ENCODE results near the gene DHDH.
A peak's percentile ranks its signal among the peaks of the same experiment; 100 is the strongest.

Gene DHDH

DNA sequence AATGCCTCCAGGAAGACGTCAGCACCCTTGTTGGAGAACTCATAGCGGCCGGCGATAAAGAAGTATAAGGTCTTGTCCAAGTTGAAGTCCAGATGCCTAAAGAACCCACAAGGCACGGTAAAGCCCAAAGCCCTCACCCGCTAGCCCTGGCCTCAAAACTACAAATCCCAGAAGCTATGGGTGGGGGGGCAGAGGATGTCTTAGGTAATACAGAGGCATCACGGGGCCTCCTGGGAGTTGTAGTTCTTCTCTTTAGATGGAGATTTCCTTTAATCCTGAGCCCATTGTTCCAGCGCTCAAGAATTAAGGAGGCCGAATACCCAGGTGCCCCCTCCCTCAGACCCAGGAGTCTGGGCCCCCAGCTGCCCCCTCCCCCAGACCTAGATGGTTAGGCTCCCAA, 48.8 kb downstream of the DHDH start:
- Histone ChIP-seq H3K27me3 (ENCODE audit: control insufficient read depth, insufficient read depth, low read length) (no peaks in the 10 kb centered on the region), H3K27ac (ENCODE audit: low read length) (no peak overlapping the region)
- no CpG with 5 or more reads among the region's 9 CpGs for WGBS (ENCODE audit: insufficient coverage, insufficient read length)

DNA sequence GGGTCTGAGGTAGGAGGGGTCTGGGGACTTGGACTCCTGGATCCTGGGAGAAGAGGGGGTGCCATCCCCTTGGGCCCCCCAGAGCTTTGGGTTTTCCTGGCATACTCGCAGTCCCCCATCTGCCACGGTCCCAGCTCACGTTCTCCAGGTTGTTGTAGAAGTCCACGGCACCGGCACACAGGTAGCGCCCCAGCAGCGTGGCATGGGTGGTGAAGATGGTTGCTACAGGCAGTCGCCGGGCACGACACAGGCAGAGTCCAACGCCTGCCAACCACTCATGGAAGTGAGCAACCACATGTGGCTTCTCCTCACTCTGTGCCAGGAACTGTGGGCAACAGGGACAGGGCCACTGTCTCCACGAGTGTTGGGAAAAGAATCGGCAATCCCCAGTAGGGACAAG, 52.2 kb downstream of the DHDH start:
- H3K27ac ChIP-seq (ENCODE audit: low read length): no peak overlapping the region

More for the DNA sequence above, 48.8 kb downstream of the DHDH start:
- DNase-seq (ENCODE audit: low read depth, low spot score): no peak
- peaks cover 12% of the 10 kb centered on the region for H3K36me3 ChIP-seq (ENCODE audit: control insufficient read depth, insufficient read depth, low read length)
- H3K4me3 ChIP-seq (ENCODE audit: low read length): no peak overlapping the region
- no peaks in the 10 kb centered on the region for H3K4me1 ChIP-seq (ENCODE audit: control insufficient read depth, insufficient read depth, low read length)
- H3K9me3 ChIP-seq (ENCODE audit: control insufficient read depth, insufficient read depth, low read length): no peaks in the 10 kb centered on the region

DNA sequence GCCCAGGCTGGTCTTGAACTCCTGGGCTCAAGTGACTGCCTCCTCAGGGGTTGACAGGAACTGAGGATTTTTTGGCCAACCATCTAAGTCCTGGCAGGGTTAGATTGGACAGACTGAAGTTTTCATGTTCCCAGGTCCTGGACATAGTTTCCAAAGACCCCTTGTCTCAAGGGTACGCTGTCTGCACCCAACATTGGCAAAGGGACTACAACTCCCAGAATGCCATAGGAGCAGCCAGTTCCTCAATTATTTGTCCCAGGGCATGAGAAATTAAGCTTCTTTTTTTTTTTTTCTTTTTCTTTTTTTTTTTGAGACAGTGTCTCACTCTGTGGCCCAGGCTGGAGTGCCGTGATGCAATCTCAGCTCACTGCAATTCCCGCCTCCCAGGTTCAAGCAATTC, 52.7 kb downstream of the DHDH start:
- WGBS (ENCODE audit: insufficient coverage, insufficient read length): no CpG with 5 or more reads among the region's 3 CpGs
- H3K4me3 ChIP-seq (ENCODE audit: low read length): no peak overlapping the region
- no peak overlapping the region for H3K27ac ChIP-seq (ENCODE audit: low read length)
- H3K9me3 ChIP-seq (ENCODE audit: control insufficient read depth, insufficient read depth, low read length): no peaks in the 10 kb centered on the region
- H3K27me3 ChIP-seq (ENCODE audit: control insufficient read depth, insufficient read depth, low read length): no peaks in the 10 kb centered on the region
- DNase-seq (ENCODE audit: low read depth, low spot score): no peak
- no peaks in the 10 kb centered on the region for H3K4me1 ChIP-seq (ENCODE audit: control insufficient read depth, insufficient read depth, low read length)
- peaks cover 12% of the 10 kb centered on the region for H3K36me3 ChIP-seq (ENCODE audit: control insufficient read depth, insufficient read depth, low read length)

More for the DNA sequence above, 52.2 kb downstream of the DHDH start:
- no peaks in the 10 kb centered on the region for H3K9me3 ChIP-seq (ENCODE audit: control insufficient read depth, insufficient read depth, low read length)
- whole genome bisulfite sequencing (ENCODE audit: insufficient coverage, insufficient read length): no CpG with 5 or more reads among the region's 13 CpGs
- no peaks in the 10 kb centered on the region for H3K4me1 ChIP-seq (ENCODE audit: control insufficient read depth, insufficient read depth, low read length)
- H3K36me3 ChIP-seq (ENCODE audit: control insufficient read depth, insufficient read depth, low read length): peaks cover 12% of the 10 kb centered on the region
- no peak for DNase-seq (ENCODE audit: low read depth, low spot score)
- no peaks in the 10 kb centered on the region for H3K27me3 ChIP-seq (ENCODE audit: control insufficient read depth, insufficient read depth, low read length)
- no peak overlapping the region for H3K4me3 ChIP-seq (ENCODE audit: low read length)

DNA sequence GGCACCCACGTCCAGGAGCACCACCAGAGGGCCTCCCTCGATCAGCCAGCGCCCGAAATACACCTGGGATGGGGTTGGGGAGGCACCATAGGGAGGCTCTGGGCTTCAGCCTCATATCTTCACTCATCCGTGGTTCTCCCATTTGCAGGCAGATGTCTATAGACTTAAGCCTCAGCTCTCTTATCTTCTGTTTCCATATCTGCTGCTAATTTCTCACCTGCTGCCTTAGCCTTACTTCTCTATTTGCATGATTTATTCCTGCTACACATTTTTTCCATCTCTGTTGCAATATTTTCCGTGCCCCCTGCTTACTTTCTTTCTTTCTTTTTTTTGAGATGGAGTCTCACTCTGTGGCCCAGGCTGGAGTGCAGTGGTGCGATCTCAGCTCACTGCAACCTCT, 53.8 kb downstream of the DHDH start:
- no peaks in the 10 kb centered on the region for H3K4me1 ChIP-seq (ENCODE audit: control insufficient read depth, insufficient read depth, low read length)
- DNase-seq (ENCODE audit: low read depth, low spot score): no peak
- no peak overlapping the region for H3K4me3 ChIP-seq (ENCODE audit: low read length)
- H3K9me3 ChIP-seq (ENCODE audit: control insufficient read depth, insufficient read depth, low read length): no peaks in the 10 kb centered on the region
- peaks cover 10% of the 10 kb centered on the region for H3K36me3 ChIP-seq (ENCODE audit: control insufficient read depth, insufficient read depth, low read length)
- no peak overlapping the region for H3K27ac ChIP-seq (ENCODE audit: low read length)
- no peaks in the 10 kb centered on the region for H3K27me3 ChIP-seq (ENCODE audit: control insufficient read depth, insufficient read depth, low read length)
- WGBS (ENCODE audit: insufficient coverage, insufficient read length): no CpG with 5 or more reads among the region's 7 CpGs

DNA sequence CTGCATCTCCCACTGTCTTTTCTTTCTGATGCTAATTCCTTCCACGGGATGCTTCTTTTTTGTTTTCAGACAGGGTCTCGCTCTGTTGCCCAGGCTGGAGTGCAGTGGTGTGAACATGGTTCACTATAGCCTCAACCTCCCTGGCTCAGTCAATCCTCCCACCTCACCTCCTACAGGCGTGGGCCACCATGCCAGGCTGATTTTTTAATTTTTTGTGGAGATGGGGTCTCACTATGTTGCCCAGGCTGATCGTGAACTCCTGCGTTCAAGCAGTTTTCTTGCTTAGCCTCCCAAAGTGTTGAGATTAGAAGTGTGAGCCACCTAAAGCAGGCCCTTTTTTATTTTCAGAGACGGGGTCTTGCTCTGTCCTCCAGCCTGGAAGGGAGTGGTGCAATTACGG, 54.8 kb downstream of the DHDH start:
- H3K4me1 ChIP-seq (ENCODE audit: control insufficient read depth, insufficient read depth, low read length): no peaks in the 10 kb centered on the region
- no peaks in the 10 kb centered on the region for H3K9me3 ChIP-seq (ENCODE audit: control insufficient read depth, insufficient read depth, low read length)
- peaks cover 10% of the 10 kb centered on the region for H3K36me3 ChIP-seq (ENCODE audit: control insufficient read depth, insufficient read depth, low read length)
- no peak for DNase-seq (ENCODE audit: low read depth, low spot score)
- H3K27me3 ChIP-seq (ENCODE audit: control insufficient read depth, insufficient read depth, low read length): no peaks in the 10 kb centered on the region
- H3K27ac ChIP-seq (ENCODE audit: low read length): no peak overlapping the region
- no peak overlapping the region for H3K4me3 ChIP-seq (ENCODE audit: low read length)
- WGBS (ENCODE audit: insufficient coverage, insufficient read length): no CpG with 5 or more reads among the region's 7 CpGs

DNA sequence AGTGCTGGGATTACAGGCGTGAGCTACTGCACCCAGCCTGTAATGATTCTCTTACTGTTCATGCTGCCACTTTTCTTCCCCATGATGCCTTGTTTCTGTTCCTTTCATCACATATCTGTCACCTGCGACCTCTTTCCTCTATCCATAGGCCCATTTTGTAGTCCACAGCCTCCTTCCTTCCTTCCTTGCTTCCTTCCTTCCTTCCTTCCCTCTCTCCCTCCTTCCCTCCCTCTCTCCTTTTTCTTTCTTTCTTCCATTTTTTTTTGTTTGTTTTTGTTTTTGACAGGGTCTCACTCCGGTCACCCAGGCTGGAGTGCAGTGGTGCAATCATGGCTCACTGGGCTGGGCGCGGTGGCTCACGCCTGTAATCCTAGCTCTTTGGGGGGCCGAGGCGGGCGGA, 55.4 kb downstream of the DHDH start:
- H3K4me3 ChIP-seq (ENCODE audit: low read length): no peak overlapping the region
- H3K27me3 ChIP-seq (ENCODE audit: control insufficient read depth, insufficient read depth, low read length): no peaks in the 10 kb centered on the region
- no peak for DNase-seq (ENCODE audit: low read depth, low spot score)
- no CpG with 5 or more reads among the region's 9 CpGs for WGBS (ENCODE audit: insufficient coverage, insufficient read length)
- H3K9me3 ChIP-seq (ENCODE audit: control insufficient read depth, insufficient read depth, low read length): no peaks in the 10 kb centered on the region
- no peak overlapping the region for H3K27ac ChIP-seq (ENCODE audit: low read length)
- H3K4me1 ChIP-seq (ENCODE audit: control insufficient read depth, insufficient read depth, low read length): no peaks in the 10 kb centered on the region
- H3K36me3 ChIP-seq (ENCODE audit: control insufficient read depth, insufficient read depth, low read length): peaks cover 10% of the 10 kb centered on the region

DNA sequence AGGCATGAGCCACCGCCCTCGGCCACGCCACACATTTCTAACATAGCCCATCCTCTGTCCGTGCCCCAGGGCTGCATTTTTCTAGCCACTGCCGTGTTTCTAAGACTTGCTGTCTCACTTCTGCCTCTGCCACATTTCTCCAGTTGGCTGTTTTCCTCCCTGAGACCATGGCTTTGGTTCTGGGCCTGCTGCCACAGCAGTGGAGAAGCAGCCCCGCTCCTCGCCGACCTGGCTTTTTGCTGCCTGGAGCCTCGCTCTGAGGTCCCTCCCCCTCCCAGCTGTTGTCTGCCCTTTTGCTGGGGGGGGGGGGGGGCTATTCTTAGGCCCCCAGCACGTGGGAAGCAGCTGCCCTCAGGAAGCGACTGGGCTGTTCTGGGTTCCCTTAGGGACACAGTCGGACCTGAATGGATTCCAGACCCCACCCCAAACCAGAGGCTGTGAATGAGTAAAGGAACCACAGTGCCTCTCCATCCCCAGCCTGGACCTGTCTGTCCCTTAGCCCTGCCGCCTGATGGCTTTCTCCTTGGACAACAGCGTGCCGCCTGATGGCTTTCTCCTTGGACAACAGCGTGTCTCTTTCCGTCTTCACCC, 56.3 kb downstream of the DHDH start:
- DNase-seq (ENCODE audit: low read depth, low spot score): no peak
- no CpG with 5 or more reads among the region's 17 CpGs for WGBS (ENCODE audit: insufficient coverage, insufficient read length)
- no peak overlapping the region for H3K27ac ChIP-seq (ENCODE audit: low read length)
- peaks cover 1% of the 10 kb centered on the region; the same call in 1 of the 2 replicates for H3K4me1 ChIP-seq (ENCODE audit: control insufficient read depth, insufficient read depth, low read length)
- peaks cover 10% of the 10 kb centered on the region for H3K36me3 ChIP-seq (ENCODE audit: control insufficient read depth, insufficient read depth, low read length)
- no peaks in the 10 kb centered on the region for H3K9me3 ChIP-seq (ENCODE audit: control insufficient read depth, insufficient read depth, low read length)
- H3K4me3 ChIP-seq (ENCODE audit: low read length): no peak overlapping the region
- H3K27me3 ChIP-seq (ENCODE audit: control insufficient read depth, insufficient read depth, low read length): no peaks in the 10 kb centered on the region

DNA sequence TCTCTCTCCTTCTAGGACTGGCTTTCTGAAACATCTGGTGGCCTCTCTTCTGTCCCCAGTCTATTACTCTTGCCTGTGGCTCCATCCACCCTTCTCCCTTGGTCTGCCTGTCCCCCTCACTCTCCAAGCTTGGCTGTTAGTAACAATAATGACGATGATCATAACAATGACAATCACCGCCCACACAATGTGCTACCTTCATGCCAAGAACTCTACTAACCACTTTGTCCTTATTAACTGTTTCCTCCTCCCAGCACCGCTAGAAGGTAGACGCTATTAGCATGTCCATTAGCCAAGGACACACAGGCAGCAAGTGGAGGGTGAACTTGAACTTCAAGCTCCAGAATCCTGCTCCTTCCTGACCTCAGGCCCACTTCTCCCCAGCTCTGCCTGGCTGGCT, 56.9 kb downstream of the DHDH start:
- H3K9me3 ChIP-seq (ENCODE audit: control insufficient read depth, insufficient read depth, low read length): no peaks in the 10 kb centered on the region
- no peak for DNase-seq (ENCODE audit: low read depth, low spot score)
- WGBS (ENCODE audit: insufficient coverage, insufficient read length): no CpG with 5 or more reads among the region's 4 CpGs
- peaks cover 1% of the 10 kb centered on the region; the same call in 1 of the 2 replicates for H3K4me1 ChIP-seq (ENCODE audit: control insufficient read depth, insufficient read depth, low read length)
- no peak overlapping the region for H3K27ac ChIP-seq (ENCODE audit: low read length)
- no peak overlapping the region for H3K4me3 ChIP-seq (ENCODE audit: low read length)
- H3K27me3 ChIP-seq (ENCODE audit: control insufficient read depth, insufficient read depth, low read length): no peaks in the 10 kb centered on the region
- H3K36me3 ChIP-seq (ENCODE audit: control insufficient read depth, insufficient read depth, low read length): peaks cover 7% of the 10 kb centered on the region

DNA sequence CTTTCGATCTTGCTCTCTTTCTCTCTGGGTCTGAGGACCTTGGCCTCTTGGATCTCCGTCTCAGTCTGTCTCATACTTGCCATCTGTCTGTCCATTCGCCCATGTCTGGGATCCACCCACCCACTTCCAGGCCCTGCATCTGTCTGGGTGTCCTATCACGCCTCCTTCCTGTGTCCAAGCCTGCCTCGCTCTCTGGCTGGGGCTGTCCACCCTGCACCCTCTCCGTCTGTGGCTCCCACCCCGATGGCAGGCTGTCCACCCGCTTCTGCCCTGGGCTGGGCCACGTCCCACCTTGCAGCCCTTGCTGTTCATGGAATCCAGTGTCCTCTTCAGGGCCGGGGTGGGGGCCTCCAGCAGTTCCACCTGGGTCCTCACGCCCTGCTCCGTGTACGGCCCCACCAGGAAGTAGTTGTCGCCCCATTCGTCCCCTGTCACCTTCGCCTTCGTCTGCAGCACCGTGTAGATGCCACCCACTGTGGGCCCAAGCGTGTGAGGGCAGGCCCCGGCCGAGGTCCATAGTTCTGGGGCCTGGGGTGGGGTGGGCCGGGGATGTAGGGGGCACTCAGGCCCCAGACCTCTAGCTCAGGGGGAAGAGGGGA, 57.6 kb downstream of the DHDH start:
- WGBS (ENCODE audit: insufficient coverage, insufficient read length): no CpG with 5 or more reads among the region's 22 CpGs
- Histone ChIP-seq H3K4me3 (ENCODE audit: low read length) (no peak overlapping the region), H3K4me1 (ENCODE audit: control insufficient read depth, insufficient read depth, low read length) (peaks cover 1% of the 10 kb centered on the region; the same call in 1 of the 2 replicates), H3K27me3 (ENCODE audit: control insufficient read depth, insufficient read depth, low read length) (no peaks in the 10 kb centered on the region), H3K36me3 (ENCODE audit: control insufficient read depth, insufficient read depth, low read length) (peaks cover 2% of the 10 kb centered on the region; the same call in 1 of the 2 replicates), H3K9me3 (ENCODE audit: control insufficient read depth, insufficient read depth, low read length) (no peaks in the 10 kb centered on the region), H3K27ac (ENCODE audit: low read length) (no peak overlapping the region)
- no peak for DNase-seq (ENCODE audit: low read depth, low spot score)

DNA sequence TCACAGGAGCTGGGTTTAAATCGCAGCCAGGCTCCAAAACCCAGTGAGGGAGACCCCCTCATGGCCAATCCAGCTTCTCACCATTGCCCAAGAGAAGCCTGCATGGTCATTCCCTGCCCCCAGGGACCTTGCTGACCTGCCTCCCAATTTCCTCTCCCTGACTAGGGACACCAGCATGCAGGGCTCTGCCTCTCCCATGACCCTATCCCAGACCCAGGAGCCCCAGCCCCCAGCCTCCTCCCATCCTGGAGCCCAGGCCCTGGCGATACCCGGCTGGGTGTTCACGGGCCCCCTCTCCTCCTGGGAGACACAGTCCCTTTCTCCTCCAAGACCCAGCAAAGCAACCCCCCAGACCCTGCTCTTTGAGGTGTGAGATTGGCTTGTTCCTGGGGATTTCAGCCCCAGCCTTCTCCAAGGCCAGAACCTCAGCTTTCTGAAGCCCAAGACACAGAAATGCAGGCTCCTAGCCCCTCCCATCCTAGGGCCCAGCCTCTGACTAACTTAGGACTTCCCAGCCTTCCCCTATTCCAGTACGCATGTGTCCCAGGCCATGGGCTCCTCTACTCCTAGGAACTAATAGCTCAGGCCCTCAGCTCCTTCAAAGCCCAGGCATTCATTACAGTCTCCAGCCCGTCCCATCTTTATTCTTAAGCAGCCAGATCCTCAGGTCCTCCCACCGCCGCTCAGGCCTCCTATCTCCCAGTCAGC, 58.5 kb downstream of the DHDH start:
- DNase-seq (ENCODE audit: low read depth, low spot score): no peak
- Histone ChIP-seq H3K27me3 (ENCODE audit: control insufficient read depth, insufficient read depth, low read length) (no peaks in the 10 kb centered on the region), H3K27ac (ENCODE audit: low read length) (no peak overlapping the region), H3K4me1 (ENCODE audit: control insufficient read depth, insufficient read depth, low read length) (peaks cover 1% of the 10 kb centered on the region; the same call in 1 of the 2 replicates), H3K9me3 (ENCODE audit: control insufficient read depth, insufficient read depth, low read length) (no peaks in the 10 kb centered on the region), H3K4me3 (ENCODE audit: low read length) (peak overlapping the region; percentile 67; the same call in 1 of the 2 replicates), H3K36me3 (ENCODE audit: control insufficient read depth, insufficient read depth, low read length) (peaks cover 2% of the 10 kb centered on the region; the same call in 1 of the 2 replicates)
- WGBS (ENCODE audit: insufficient coverage, insufficient read length): no CpG with 5 or more reads among the region's 8 CpGs

All from iPS DF 6.9 (cell line).